B cell (primary cell): ENCODE data around the gene LINC00305. TPM values are rescaled to one million over a fixed set of nuclear protein-coding genes. Genes with fewer than 3 reads are reported as not detected.

ENCODE experiments used
- ATAC-seq: fragments of 200-7000 bp; cut with Tn5 transposase; one replicate; pipeline ENCODE4 v1.10.0; 2021; ENCODE audit warnings: low read depth, mild to moderate bottlenecking, moderate number of reproducible peaks, moderate library complexity
- CTCF ChIA-PET: fragments of 350-600 bp; sonication (Branson Sonifier 250); formaldehyde crosslinking; loops from one replicate; lab custom pipeline; 2021; ENCODE audit warnings: antibody characterized with exemption, inconsistent platforms; lab: Charles Lee
- POLR2A ChIA-PET: fragments of 350-600 bp; sonication (Branson Sonifier 250); formaldehyde crosslinking; loops from one replicate; lab custom pipeline; 2021; ENCODE audit warnings: antibody characterized with exemption; lab: Charles Lee
- DNase-seq: peaks from one replicate; pipeline ENCODE4 v3.0.0; 2013
- H2AFZ ChIP-seq: 2 replicates; pipeline ENCODE4 v1.6.1; 2012; ENCODE audit warnings: mild to moderate bottlenecking, low read depth, low read length; ENCODE audit not compliant: insufficient read depth, poor library complexity, severe bottlenecking
- H3K27ac ChIP-seq, 2 donors: 1 replicate in 1 of 2; 2 replicates in 1 of 2; pipeline ENCODE4 v1.5.1; 2012 to 2013; ENCODE audit warnings: low read length in 2 of 2, mild to moderate bottlenecking in 2 of 2, moderate library complexity in 1 of 2
- H3K27me3 ChIP-seq, 4 experiments: fragments of 200-600 bp in 1 of 4; sonication (generic) in 1 of 4; replicated peaks in 1 of 4; 1 replicate in 2 of 4; 2 replicates in 2 of 4; pipeline versions ENCODE4 v1.6.1 to v1.7.0; 2013 to 2016; ENCODE audit warnings: low read length in 3 of 4, mild to moderate bottlenecking in 2 of 4, mixed read lengths in 1 of 4, moderate library complexity in 1 of 4; ENCODE audit not compliant: insufficient read depth in 4 of 4, control insufficient read depth in 3 of 4; ENCODE audit errors: control extremely low read depth in 1 of 4
- H3K36me3 ChIP-seq, 2 experiments: replicated peaks in 1 of 2; 1 replicate in 1 of 2; 2 replicates in 1 of 2; pipeline versions ENCODE4 v1.6.1 to v1.7.1; 2013; ENCODE audit warnings: low read length in 1 of 2; ENCODE audit not compliant: insufficient read depth in 2 of 2, control insufficient read depth in 1 of 2; ENCODE audit errors: control extremely low read depth in 1 of 2, extremely low read depth in 1 of 2
- H3K4me1 ChIP-seq, 2 donors: fragments of 200-600 bp in 1 of 2; sonication (generic) in 1 of 2; 1 replicate in 1 of 2; 2 replicates in 1 of 2; pipeline versions ENCODE4 v1.5.1 to v1.6.1; 2013 to 2017; ENCODE audit warnings: low read length in 2 of 2; ENCODE audit not compliant: control insufficient read depth in 2 of 2, insufficient read depth in 2 of 2
- H3K4me2 ChIP-seq: replicated peaks from 2 replicates; pipeline ENCODE3; 2012; ENCODE audit warnings: mild to moderate bottlenecking, low read depth, low read length; ENCODE audit not compliant: poor library complexity, severe bottlenecking
- H3K4me3 ChIP-seq, 5 experiments: fragments of 200-600 bp in 1 of 5; sonication (generic) in 1 of 5; 1 replicate in 3 of 5; 2 replicates in 2 of 5; pipeline versions ENCODE4 v1.5.1 to v1.7.0; 2011 to 2016; ENCODE audit warnings: low read length in 4 of 5, mild to moderate bottlenecking in 4 of 5, low read depth in 2 of 5, control low read depth in 1 of 5, moderate library complexity in 1 of 5; ENCODE audit not compliant: insufficient read depth in 1 of 5; ENCODE audit errors: control extremely low read depth in 1 of 5, extremely low read depth in 1 of 5
- H3K79me2 ChIP-seq: fragments of 200-600 bp; sonication (generic); one replicate; pipeline ENCODE4 v1.6.0; 2016; ENCODE audit warnings: low read length; ENCODE audit not compliant: control insufficient read depth, insufficient read depth
- H3K9ac ChIP-seq: fragments of 200-600 bp; sonication (generic); 2 replicates; pipeline ENCODE4 v1.6.1; 2017; ENCODE audit warnings: mild to moderate bottlenecking, low read length, moderate library complexity
- H3K9me3 ChIP-seq, 3 donors: one replicate each; pipeline versions ENCODE4 v1.6.1 to v1.7.1; 2013; ENCODE audit warnings: low read length in 2 of 3; ENCODE audit not compliant: control insufficient read depth in 2 of 3, insufficient read depth in 1 of 3; ENCODE audit errors: control extremely low read depth in 1 of 3
- H4K20me1 ChIP-seq: 2 replicates; pipeline ENCODE4 v1.6.0; 2012; ENCODE audit warnings: mild to moderate bottlenecking, low read length; ENCODE audit not compliant: insufficient read depth, control insufficient read depth, poor library complexity, severe bottlenecking
- H3K27ac Mint-ChIP-seq: one replicate; pipeline ENCODE4 v1.8.0; 2021; ENCODE audit warnings: mixed read lengths
- H3K27me3 Mint-ChIP-seq: one replicate; pipeline ENCODE4 v1.8.0; 2021; ENCODE audit warnings: mixed read lengths
- H3K4me1 Mint-ChIP-seq: one replicate; pipeline ENCODE4 v1.8.0; 2021; ENCODE audit warnings: mixed read lengths
- H3K4me3 Mint-ChIP-seq: one replicate; pipeline ENCODE4 v1.8.0; 2021; ENCODE audit warnings: mixed read lengths
- H3K9me3 Mint-ChIP-seq: one replicate; pipeline ENCODE4 v1.8.0; 2022; ENCODE audit warnings: mixed read lengths; ENCODE audit not compliant: insufficient read depth
- EZH2 ChIP-seq: IDR thresholded peaks from 2 replicates; pipeline ENCODE4 v1.6.1; 2012; ENCODE audit warnings: borderline replicate concordance, low read depth, mild to moderate bottlenecking, moderate library complexity, low read length; ENCODE audit not compliant: insufficient read depth, poor library complexity, severe bottlenecking
- WGBS: methylation state at CpG from one replicate; pipeline ENCODE4 v1.1.5; 2013; ENCODE audit warnings: missing lambda C conversion rate; ENCODE audit not compliant: insufficient coverage; 5-methylcytosine and 5-hydroxymethylcytosine counted together
- intact Hi-C: fragments of 100-400 bp; cut with micrococcal nuclease; formaldehyde crosslinking; loops from one replicate; pipeline ENCODE4 v1.10.0; 2022
- polyA plus RNA-seq: library from polyadenylated mRNA; depleted of rRNA; stranded (reverse); fragments of >200 nt; gene quantifications from 2 replicates; pipeline ENCODE4 v1.2.3, GENCODE V29; 2012
- total RNA-seq, 2 donors: library from RNA; stranded (reverse); fragments of 120-200 nt in 1 of 2; gene quantifications; 1 replicate in 1 of 2; 2 replicates in 1 of 2; pipeline versions ENCODE4 v1.2.3 to v1.2.4, GENCODE V29; 2013 to 2022
- TF ChIP-seq, protein P1 (sequence below): fragments of 200-600 bp; IDR thresholded peaks from one replicate; pipeline ENCODE4 v1.8.0; 2022; ENCODE audit warnings: antibody characterized with exemption, mild to moderate bottlenecking

LINC00305 gene
- total and polyA plus RNA-seq, 2 donors (not counting 1 experiment from before 2014, with no cell fraction given) = not detected

DNA sequence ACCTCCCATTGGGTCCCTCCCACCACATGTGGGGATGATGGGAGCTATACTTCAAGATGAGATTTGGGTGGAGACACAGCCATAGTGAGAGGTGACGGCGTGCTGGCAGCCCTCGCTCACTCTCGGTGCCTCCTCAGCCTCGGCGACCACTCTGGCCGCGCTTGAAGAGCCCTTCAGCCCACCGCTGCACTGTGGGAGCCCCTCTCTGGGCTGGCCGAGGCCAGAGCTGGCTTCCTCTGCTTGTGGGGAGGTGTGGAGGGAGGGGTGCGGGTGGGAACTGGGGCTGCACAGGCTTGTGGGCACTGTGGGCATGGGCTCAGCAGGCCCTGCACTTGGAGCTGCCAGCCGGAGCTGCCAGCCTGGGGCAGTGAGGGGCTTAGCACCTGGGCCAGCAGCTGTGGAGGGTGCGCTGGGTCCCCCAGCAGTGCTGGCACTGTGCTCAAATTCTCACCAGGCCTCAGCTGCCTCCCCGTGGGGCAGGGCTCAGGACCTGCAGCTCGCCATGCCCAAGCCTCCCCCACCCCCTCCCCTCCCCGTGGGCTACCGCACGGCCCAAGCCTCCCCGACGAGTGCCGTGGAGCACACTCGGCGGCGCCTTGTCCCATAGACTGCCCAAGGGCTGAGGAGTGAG is 106.0 kb downstream of the LINC00305 start:
- ChIA-PET CTCF (interaction anchor here (1.3 kb wide), 1 partner anchor 9 kb away, joined by 4 read pairs; no protein-coding TSS in a partner anchor), POLR2A (no interaction called here)
- Histone ChIP-seq H3K27ac (no peak overlapping the region), H3K4me3 (no peak overlapping the region), H3K79me2 (no peaks in the 10 kb centered on the region), H3K9me3 (peaks cover 0 to 5% (median 0%) of the 10 kb centered on the region in 3 donors), H3K36me3 (no peaks in the 10 kb centered on the region), H3K9ac (no peak overlapping the region), H4K20me1 (no peaks in the 10 kb centered on the region), H3K27me3 (peaks cover 0 to 3% (median 0%) of the 10 kb centered on the region in 4 experiments), H3K4me1 (no peaks in the 10 kb centered on the region), H2AFZ (no peak overlapping the region), H3K4me2 (no peak overlapping the region)
- ATAC-seq = no peak
- Mint-ChIP-seq H3K27me3 (no peaks in the 10 kb centered on the region), H3K4me3 (no peak overlapping the region), H3K4me1 (no peaks in the 10 kb centered on the region), H3K27ac (no peak overlapping the region), H3K9me3 (no peaks in the 10 kb centered on the region)
- DNase-seq = no peak
- intact Hi-C loops = no loop called here
- WGBS = 96% methylated on average over 18 of the region's 24 CpGs
- TF ChIP-seq EZH2 = no peak
- TF ChIP-seq, protein P1, sequence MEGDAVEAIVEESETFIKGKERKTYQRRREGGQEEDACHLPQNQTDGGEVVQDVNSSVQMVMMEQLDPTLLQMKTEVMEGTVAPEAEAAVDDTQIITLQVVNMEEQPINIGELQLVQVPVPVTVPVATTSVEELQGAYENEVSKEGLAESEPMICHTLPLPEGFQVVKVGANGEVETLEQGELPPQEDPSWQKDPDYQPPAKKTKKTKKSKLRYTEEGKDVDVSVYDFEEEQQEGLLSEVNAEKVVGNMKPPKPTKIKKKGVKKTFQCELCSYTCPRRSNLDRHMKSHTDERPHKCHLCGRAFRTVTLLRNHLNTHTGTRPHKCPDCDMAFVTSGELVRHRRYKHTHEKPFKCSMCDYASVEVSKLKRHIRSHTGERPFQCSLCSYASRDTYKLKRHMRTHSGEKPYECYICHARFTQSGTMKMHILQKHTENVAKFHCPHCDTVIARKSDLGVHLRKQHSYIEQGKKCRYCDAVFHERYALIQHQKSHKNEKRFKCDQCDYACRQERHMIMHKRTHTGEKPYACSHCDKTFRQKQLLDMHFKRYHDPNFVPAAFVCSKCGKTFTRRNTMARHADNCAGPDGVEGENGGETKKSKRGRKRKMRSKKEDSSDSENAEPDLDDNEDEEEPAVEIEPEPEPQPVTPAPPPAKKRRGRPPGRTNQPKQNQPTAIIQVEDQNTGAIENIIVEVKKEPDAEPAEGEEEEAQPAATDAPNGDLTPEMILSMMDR = no peak

DNA sequence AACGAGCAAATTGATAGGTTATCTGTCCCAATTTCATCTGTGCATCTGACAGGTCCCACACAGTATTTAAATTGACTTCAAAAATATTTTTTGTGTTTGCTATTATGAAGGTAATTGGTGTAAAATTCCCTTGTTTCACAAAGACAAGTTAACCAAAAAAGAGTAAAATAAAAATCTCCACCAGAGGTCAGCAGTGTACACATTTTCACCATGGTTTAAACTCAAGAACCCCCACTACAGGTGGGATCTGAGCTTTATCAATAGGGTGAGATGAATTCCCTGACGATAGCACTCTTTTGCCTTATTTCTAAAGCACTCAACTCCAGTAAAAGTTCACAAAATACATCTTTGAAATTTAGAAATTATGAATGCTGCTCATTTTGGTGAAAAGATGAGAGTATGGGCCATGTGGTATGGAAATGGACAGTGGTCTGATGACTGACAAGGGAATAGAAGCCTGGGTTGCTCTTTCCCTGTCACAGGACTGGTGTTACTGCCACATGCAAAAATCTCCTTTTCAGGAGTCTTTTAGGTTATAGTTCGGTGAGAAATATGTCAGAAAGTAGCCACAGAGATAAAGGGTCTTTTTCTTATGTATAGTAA is 111.0 kb downstream of the LINC00305 start:
- H3K4me1 Mint-ChIP-seq = no peaks in the 10 kb centered on the region
- peaks cover 0 to 3% (median 0%) of the 10 kb centered on the region in 4 experiments for H3K27me3 ChIP-seq
- no peak overlapping the region for H3K4me3 ChIP-seq
- H3K27ac ChIP-seq = no peak overlapping the region
- H3K27me3 Mint-ChIP-seq = no peaks in the 10 kb centered on the region
- H3K9me3 ChIP-seq = peaks cover 0 to 2% (median 0%) of the 10 kb centered on the region in 3 donors
- no peak overlapping the region for H3K4me3 Mint-ChIP-seq
- no peaks in the 10 kb centered on the region for H4K20me1 ChIP-seq
- H3K9ac ChIP-seq = no peak overlapping the region
- TF ChIP-seq, protein P1 = peak; percentile 78
- TF ChIP-seq EZH2 = no peak
- H3K79me2 ChIP-seq = no peaks in the 10 kb centered on the region
- H3K4me1 ChIP-seq = no peaks in the 10 kb centered on the region
- H3K27ac Mint-ChIP-seq = no peak overlapping the region
- DNase-seq (peak; percentile 56), ATAC-seq (peak; percentile 43)
- no CpG with 5 or more reads among the region's 3 CpGs for WGBS
- H2AFZ ChIP-seq = no peak overlapping the region
- intact Hi-C loops = loop anchor here (5.0 kb wide), 2 partner anchors 369 to 1054 kb away; no protein-coding TSS in a partner anchor
- ChIA-PET POLR2A (no interaction called here), CTCF (interaction anchor here (0.6 to 3.3 kb wide), 11 partner anchors 8 to 928 kb away, joined by 3 to 13 read pairs (median 3); no protein-coding TSS in a partner anchor)
- H3K36me3 ChIP-seq = no peaks in the 10 kb centered on the region
- no peak overlapping the region for H3K4me2 ChIP-seq
- H3K9me3 Mint-ChIP-seq = no peaks in the 10 kb centered on the region
